Activated T-helper 1 cell treated with anti-CD3 and anti-CD28 coated beads, Interleukin-12 subunit alpha, Interleukin-12 subunit beta, Interleukin-2, Interleukin-4 antibody, amounts not matched to agents 30 ng/mL and 10 ng/mL and 1 ng/mL, durations not matched to agents 14 hours and 24 hours and 36 hours (primary cell): Measurements from ENCODE around the gene FLT1. TPM values are rescaled to one million over a fixed set of nuclear protein-coding genes. Genes with fewer than 3 reads are reported as not detected.

Experiments
- DNase-seq: peaks from one replicate; pipeline ENCODE4 v3.0.0; 2021; ENCODE audit warnings: low spot score
- H3K27ac Mint-ChIP-seq: one replicate; pipeline ENCODE4 v1.8.0; 2021; ENCODE audit warnings: mild to moderate bottlenecking, mixed read lengths
- H3K27me3 Mint-ChIP-seq: one replicate; pipeline ENCODE4 v1.8.0; 2022; ENCODE audit warnings: mild to moderate bottlenecking, moderate library complexity, mixed read lengths; ENCODE audit not compliant: insufficient read depth
- H3K36me3 Mint-ChIP-seq: one replicate; pipeline ENCODE4 v1.8.0; 2021; ENCODE audit warnings: low read depth, mixed read lengths
- H3K4me1 Mint-ChIP-seq: one replicate; pipeline ENCODE4 v1.8.0; 2021; ENCODE audit warnings: low read depth, mixed read lengths
- H3K4me3 Mint-ChIP-seq: one replicate; pipeline ENCODE4 v1.8.0; 2021; ENCODE audit warnings: mild to moderate bottlenecking, moderate library complexity, mixed read lengths
- H3K9me3 Mint-ChIP-seq: one replicate; pipeline ENCODE4 v1.8.0; 2021; ENCODE audit warnings: mixed read lengths
- intact Hi-C: fragments of 100-400 bp; cut with micrococcal nuclease; formaldehyde crosslinking; loops from one replicate; pipeline ENCODE4 v1.15.1; 2024
- total RNA-seq: library from RNA; stranded (reverse); gene quantifications from 2 replicates; pipeline ENCODE4 v1.2.3, GENCODE V29; 2022

Gene FLT1
- total RNA-seq, 1 donor from 2014 or later: 45.6 TPM

DNA sequence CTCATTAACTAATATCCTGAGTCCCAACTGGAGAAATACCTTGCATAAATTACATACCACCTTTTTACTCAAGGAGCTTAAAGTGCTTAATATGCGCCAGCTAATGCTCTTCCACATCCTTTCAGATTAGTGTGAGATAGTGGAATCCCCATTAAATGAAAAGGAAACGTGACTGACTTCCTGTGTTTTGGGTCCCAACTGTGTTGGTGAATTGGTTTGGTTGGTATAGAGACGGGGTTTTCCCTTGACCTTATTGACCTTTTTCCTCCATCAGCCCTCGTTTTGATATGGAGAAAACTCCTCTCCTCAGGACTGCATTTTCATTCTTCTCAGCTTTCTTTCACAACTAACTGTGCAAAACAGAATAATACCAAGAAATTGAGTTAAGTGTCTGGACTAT is 193.1 kb downstream of the FLT1 start:
- Mint-ChIP-seq H3K9me3 (no peaks in the 10 kb centered on the region), H3K27ac (no peak overlapping the region), H3K4me1 (peaks cover 17% of the 10 kb centered on the region), H3K27me3 (no peaks in the 10 kb centered on the region), H3K36me3 (no peaks in the 10 kb centered on the region), H3K4me3 (no peak overlapping the region)
- no peak for DNase-seq
- intact Hi-C loops: no loop called here

DNA sequence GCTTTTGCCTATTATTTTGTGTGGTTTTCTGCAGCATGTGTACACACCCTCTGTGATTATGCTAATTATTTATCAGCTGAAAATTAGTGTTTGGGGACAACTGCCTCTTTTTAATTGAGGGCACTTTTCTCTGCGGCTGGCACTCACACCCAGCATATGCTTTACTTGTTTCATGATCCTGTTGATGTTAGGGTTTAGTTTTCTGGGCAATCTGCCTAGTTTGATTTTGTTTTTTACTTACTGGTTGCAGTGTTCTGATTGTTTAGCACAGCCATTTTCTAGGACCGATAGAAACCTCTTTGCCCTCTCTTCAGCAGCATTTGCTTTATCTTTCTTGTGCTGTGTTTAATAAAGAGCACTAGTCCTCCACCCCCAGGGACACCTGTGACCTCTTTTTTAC is 195.0 kb downstream of the FLT1 start:
- Mint-ChIP-seq H3K36me3 (peaks cover 6% of the 10 kb centered on the region), H3K4me3 (no peak overlapping the region), H3K4me1 (peaks cover 17% of the 10 kb centered on the region), H3K27ac (no peak overlapping the region), H3K27me3 (no peaks in the 10 kb centered on the region), H3K9me3 (no peaks in the 10 kb centered on the region)
- intact Hi-C loops: no loop called here
- DNase-seq: no peak

GRCh38 chr13:28297341-28297740 is 197.6 kb downstream of the FLT1 start:
- Mint-ChIP-seq H3K36me3 (peaks cover 12% of the 10 kb centered on the region), H3K27me3 (no peaks in the 10 kb centered on the region), H3K27ac (no peak overlapping the region), H3K4me3 (no peak overlapping the region), H3K9me3 (no peaks in the 10 kb centered on the region), H3K4me1 (peaks cover 13% of the 10 kb centered on the region)
- no peak for DNase-seq
- intact Hi-C loops: no loop called here

DNA sequence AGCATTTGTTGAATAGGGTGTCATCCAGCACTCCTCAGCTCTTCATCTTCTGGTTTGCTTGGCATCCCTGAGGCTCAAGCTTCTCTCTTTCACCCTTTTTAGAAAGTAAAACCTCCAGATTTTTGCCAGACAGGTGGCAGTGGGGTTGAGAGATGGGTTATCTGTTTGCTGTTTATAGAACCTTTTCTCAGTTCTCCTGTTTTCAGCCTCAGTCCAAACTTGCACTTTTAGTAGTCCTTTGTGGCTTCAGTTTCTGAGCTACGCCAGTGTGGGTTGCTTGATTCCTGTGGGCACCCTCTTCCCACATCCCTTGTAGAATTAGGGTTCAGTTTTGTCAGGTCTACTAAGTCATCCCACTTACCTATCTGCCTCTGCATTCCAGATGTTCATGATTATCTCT is 208.7 kb downstream of the FLT1 start:
- intact Hi-C loops: no loop called here
- peaks cover 18% of the 10 kb centered on the region for H3K4me1 Mint-ChIP-seq
- DNase-seq: no peak
- no peaks in the 10 kb centered on the region for H3K27me3 Mint-ChIP-seq
- H3K27ac Mint-ChIP-seq: no peak overlapping the region
- peaks cover 37% of the 10 kb centered on the region for H3K36me3 Mint-ChIP-seq
- H3K9me3 Mint-ChIP-seq: no peaks in the 10 kb centered on the region
- H3K4me3 Mint-ChIP-seq: no peak overlapping the region

DNA sequence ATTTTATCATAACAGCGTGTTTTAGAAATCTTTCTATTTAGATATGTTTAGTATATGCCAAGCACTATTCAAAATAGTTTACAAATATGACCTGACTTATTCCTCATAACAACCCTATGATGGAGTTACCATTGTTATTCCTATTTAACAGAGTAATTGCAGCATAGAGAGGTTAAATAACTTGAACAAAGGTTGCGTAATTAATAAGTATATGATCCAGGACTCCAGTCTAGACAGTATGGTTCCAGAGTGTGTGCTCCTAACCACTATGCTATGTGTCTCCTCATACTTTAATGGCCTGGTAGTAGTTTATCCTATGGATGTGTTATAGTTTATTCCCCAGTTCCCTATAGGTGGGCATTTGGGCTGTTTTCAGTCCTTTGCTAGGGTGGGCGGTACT is 211.3 kb downstream of the FLT1 start:
- Mint-ChIP-seq H3K27me3 (no peaks in the 10 kb centered on the region), H3K27ac (no peak overlapping the region), H3K9me3 (no peaks in the 10 kb centered on the region), H3K4me1 (peaks cover 18% of the 10 kb centered on the region), H3K4me3 (no peak overlapping the region), H3K36me3 (peaks cover 44% of the 10 kb centered on the region)
- DNase-seq: no peak
- intact Hi-C loops: no loop called here

- Mint-ChIP-seq H3K4me1 (peaks cover 18% of the 10 kb centered on the region), H3K9me3 (no peaks in the 10 kb centered on the region), H3K27ac (no peak overlapping the region), H3K4me3 (no peak overlapping the region), H3K36me3 (peaks cover 44% of the 10 kb centered on the region), H3K27me3 (no peaks in the 10 kb centered on the region)
- intact Hi-C loops: no loop called here
- no peak for DNase-seq
Observed at GRCh38 chr13:28282451-28282850, 212.5 kb downstream of the FLT1 start.

GRCh38 chr13:28273919-28274318 is 221.0 kb downstream of the FLT1 start:
- Mint-ChIP-seq H3K4me3 (no peak overlapping the region), H3K9me3 (no peaks in the 10 kb centered on the region), H3K27ac (no peak overlapping the region), H3K4me1 (peaks cover 8% of the 10 kb centered on the region), H3K27me3 (no peaks in the 10 kb centered on the region), H3K36me3 (peaks cover 28% of the 10 kb centered on the region)
- intact Hi-C loops: no loop called here
- no peak for DNase-seq

DNA sequence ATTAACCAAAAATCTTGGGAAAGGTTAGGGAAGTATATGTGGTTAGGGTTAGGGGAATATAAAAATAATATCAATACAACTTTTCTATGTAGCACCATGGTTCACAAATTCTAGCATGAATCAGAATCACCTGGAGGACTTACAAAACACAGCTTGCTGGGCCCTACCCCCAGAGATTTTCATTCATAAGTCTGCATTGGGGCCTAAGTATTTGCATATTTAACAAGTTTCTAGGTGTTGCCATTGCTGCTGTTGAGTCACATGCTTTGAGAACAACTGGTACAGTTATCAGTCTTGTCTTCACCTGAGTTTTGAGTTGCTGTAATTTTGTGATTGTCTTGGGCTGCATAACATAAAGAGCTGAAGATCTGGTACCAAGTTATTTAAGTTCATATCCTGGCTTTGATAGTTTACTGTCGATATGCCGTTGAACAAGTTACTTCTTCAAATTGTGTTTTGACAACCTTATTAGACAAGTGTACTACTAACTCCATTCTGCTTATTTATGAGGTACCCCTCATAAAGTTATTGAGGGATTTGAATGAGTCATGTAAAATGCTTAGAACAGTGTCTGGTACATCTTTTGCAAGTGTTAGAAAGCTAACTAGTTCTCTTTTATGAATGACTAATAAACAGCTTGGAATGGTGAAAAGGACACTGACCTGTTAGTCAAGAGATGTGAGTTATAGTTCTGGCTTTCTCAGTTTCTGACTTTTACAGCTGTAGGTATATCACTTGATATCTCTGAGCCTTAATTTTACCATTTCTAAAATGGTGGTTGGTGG is 223.7 kb downstream of the FLT1 start:
- Mint-ChIP-seq H3K9me3 (peaks cover 8% of the 10 kb centered on the region), H3K4me1 (peaks cover 27% of the 10 kb centered on the region), H3K27me3 (no peaks in the 10 kb centered on the region), H3K36me3 (peaks cover 41% of the 10 kb centered on the region), H3K4me3 (no peak overlapping the region), H3K27ac (no peak overlapping the region)
- DNase-seq: no peak
- intact Hi-C loops: no loop called here

GRCh38 chr13:28268800-28269223 is 226.1 kb downstream of the FLT1 start:
- Mint-ChIP-seq H3K27me3 (no peaks in the 10 kb centered on the region), H3K4me1 (peaks cover 27% of the 10 kb centered on the region), H3K27ac (peak overlapping the region; percentile 70), H3K9me3 (peaks cover 8% of the 10 kb centered on the region), H3K36me3 (peaks cover 39% of the 10 kb centered on the region), H3K4me3 (peak overlapping the region; percentile 49)
- DNase-seq: no peak
- intact Hi-C loops: loop anchor here (1.0 to 10.0 kb wide), 7 partner anchors 64 to 1878 kb away; partner anchors contain the start of gene POMP

GRCh38 chr13:28267497-28267896 is 227.4 kb downstream of the FLT1 start:
- peaks cover 12% of the 10 kb centered on the region for H3K9me3 Mint-ChIP-seq
- intact Hi-C loops: loop anchor here (5.0 to 10.0 kb wide), 3 partner anchors 840 to 1880 kb away; no protein-coding TSS in a partner anchor
- H3K27me3 Mint-ChIP-seq: no peaks in the 10 kb centered on the region
- DNase-seq: no peak
- H3K4me3 Mint-ChIP-seq: no peak overlapping the region
- H3K4me1 Mint-ChIP-seq: peaks cover 27% of the 10 kb centered on the region
- peaks cover 46% of the 10 kb centered on the region for H3K36me3 Mint-ChIP-seq
- H3K27ac Mint-ChIP-seq: no peak overlapping the region

DNA sequence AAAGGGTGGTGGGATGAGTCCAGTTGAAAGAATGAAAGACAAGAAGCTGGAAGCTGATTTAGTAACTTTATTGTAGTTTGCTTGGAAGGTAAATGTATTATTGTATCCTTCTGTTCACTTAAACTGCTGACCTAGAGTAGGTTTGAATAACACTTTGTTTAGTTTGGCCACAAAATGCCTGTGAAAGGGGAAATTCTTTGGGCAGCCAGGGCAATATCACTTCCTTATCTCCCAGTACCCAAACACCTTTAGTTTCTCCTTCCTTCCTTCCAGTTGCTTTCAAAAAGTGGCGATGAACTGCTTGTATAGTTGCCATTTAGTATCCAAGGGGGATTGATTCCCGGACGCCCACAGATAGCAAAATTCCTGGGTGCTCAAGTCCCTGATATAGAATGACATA is 236.5 kb downstream of the FLT1 start:
- Mint-ChIP-seq H3K36me3 (peaks cover 33% of the 10 kb centered on the region), H3K9me3 (peaks cover 4% of the 10 kb centered on the region), H3K4me1 (peaks cover 9% of the 10 kb centered on the region), H3K27me3 (no peaks in the 10 kb centered on the region), H3K27ac (no peak overlapping the region), H3K4me3 (no peak overlapping the region)
- intact Hi-C loops: no loop called here
- DNase-seq: no peak

DNA sequence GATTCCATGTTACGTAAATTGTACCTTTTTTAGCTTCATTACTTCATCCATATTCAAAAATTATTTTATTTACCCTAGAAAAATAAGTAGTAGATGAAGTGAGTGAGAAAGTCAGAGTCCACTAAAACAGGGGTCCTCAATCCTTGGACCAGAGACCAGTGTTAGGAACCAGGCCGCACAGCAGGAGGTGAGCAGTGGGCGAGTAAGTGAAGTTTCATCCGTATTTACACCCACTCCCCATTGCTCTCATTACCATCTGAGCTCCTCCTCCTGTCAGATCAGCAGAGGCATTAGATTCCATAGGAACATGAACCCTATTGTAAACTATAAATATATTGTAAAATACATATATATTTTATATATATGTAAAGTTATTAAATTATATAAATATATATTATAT is 237.6 kb downstream of the FLT1 start:
- intact Hi-C loops: no loop called here
- Mint-ChIP-seq H3K27ac (no peak overlapping the region), H3K4me3 (no peak overlapping the region), H3K27me3 (no peaks in the 10 kb centered on the region), H3K4me1 (peaks cover 10% of the 10 kb centered on the region), H3K9me3 (no peaks in the 10 kb centered on the region), H3K36me3 (peaks cover 25% of the 10 kb centered on the region)
- no peak for DNase-seq

- H3K9me3 Mint-ChIP-seq: no peaks in the 10 kb centered on the region
- intact Hi-C loops: no loop called here
- no peak overlapping the region for H3K27ac Mint-ChIP-seq
- no peaks in the 10 kb centered on the region for H3K27me3 Mint-ChIP-seq
- H3K4me3 Mint-ChIP-seq: no peak overlapping the region
- no peak for DNase-seq
- H3K36me3 Mint-ChIP-seq: peaks cover 36% of the 10 kb centered on the region
- peaks cover 34% of the 10 kb centered on the region for H3K4me1 Mint-ChIP-seq
Observed at GRCh38 chr13:28252547-28252946, 242.4 kb downstream of the FLT1 start.
